ENCODE results near the gene TGFBR1.

DNA sequence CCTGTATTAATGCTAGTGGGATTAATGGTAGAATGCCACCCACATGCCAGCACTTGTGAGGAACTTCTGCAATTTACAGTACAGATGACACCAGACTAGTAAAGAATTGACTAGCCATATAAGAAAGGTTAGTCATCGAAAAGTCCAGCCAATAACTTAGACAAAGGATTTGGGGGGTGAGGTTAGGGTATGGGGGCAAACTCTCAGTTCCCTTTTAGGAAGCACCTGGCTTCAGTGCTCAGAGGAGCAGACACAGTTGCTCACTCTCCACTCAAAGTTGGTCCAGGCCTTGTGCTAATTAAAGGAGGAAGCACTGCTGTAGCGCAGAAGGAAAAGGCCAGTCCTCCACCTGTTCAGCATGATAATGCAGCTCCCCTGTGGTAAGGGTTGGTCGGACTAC is 25.2 kb downstream of the TGFBR1 start:
- TF ChIP-seq, protein P1, sequence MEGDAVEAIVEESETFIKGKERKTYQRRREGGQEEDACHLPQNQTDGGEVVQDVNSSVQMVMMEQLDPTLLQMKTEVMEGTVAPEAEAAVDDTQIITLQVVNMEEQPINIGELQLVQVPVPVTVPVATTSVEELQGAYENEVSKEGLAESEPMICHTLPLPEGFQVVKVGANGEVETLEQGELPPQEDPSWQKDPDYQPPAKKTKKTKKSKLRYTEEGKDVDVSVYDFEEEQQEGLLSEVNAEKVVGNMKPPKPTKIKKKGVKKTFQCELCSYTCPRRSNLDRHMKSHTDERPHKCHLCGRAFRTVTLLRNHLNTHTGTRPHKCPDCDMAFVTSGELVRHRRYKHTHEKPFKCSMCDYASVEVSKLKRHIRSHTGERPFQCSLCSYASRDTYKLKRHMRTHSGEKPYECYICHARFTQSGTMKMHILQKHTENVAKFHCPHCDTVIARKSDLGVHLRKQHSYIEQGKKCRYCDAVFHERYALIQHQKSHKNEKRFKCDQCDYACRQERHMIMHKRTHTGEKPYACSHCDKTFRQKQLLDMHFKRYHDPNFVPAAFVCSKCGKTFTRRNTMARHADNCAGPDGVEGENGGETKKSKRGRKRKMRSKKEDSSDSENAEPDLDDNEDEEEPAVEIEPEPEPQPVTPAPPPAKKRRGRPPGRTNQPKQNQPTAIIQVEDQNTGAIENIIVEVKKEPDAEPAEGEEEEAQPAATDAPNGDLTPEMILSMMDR (IDR thresholded peaks at IDR 0.05; ENCODE audit: low read length), result no peak
- TF ChIP-seq EZH2 (optimal IDR thresholded peaks at IDR 0.05; ENCODE audit: low read depth, low read length), result no peak
- TF ChIP-seq EZH2phosphoT487 (IDR thresholded peaks at IDR 0.05; ENCODE audit: low read length), result no peak

Data from MM.1S (cell line).